SH-SY5Y (cell line): ENCODE data around the gene WBP11.

Source experiments
- GATA2 ChIP-seq: IDR thresholded peaks from 2 replicates; pipeline ENCODE4 v1.6.1; 2011; ENCODE audit warnings: mild to moderate bottlenecking, low read depth, low read length
- GATA3 ChIP-seq: IDR thresholded peaks from 2 replicates; pipeline ENCODE4 v1.6.1; 2011; ENCODE audit warnings: low read depth, mild to moderate bottlenecking, low read length, moderate library complexity

GRCh38 chr12:14775636-14775980 lies 27.7 kb downstream of the WBP11 start:
- TF ChIP-seq GATA2 (no peak), GATA3 (no peak)
